Fibroblast of lung (primary cell): Measurements from ENCODE around the gene MIPOL1. TPM values are rescaled to one million over a fixed set of nuclear protein-coding genes. Genes with fewer than 3 reads are reported as not detected.
"Not testable (repeated sequence)": the region's sequence is repeated elsewhere in the genome, so short reads cannot be mapped to it uniquely, and the experiment has no call there.

ENCODE experiments used
- DNase-seq, 2 donors: peaks; one replicate each; pipeline versions ENCODE4 v3.0.0 to v3.0.0-alpha.2; 2010; ENCODE audit warnings: low read depth in 2 of 2
- H2AFZ ChIP-seq: 2 replicates; pipeline ENCODE4 v1.5.1; 2012; ENCODE audit warnings: low read length, control low read depth, inconsistent platforms
- H3K27ac ChIP-seq: 2 replicates; pipeline ENCODE4 v1.5.1; 2011; ENCODE audit warnings: low read length, control low read depth; ENCODE audit not compliant: insufficient read depth
- H3K27me3 ChIP-seq: 2 replicates; pipeline ENCODE4 v1.5.1; 2011; ENCODE audit warnings: mild to moderate bottlenecking, low read length; ENCODE audit not compliant: control insufficient read depth, insufficient read depth
- H3K36me3 ChIP-seq: 2 replicates; pipeline ENCODE4 v1.5.1; 2011; ENCODE audit warnings: low read length; ENCODE audit not compliant: control insufficient read depth, insufficient read depth
- H3K4me1 ChIP-seq: 2 replicates; pipeline ENCODE4 v1.5.1; 2011; ENCODE audit warnings: low read length; ENCODE audit not compliant: control insufficient read depth, insufficient read depth; ENCODE audit errors: extremely low read depth
- H3K4me2 ChIP-seq: 2 replicates; pipeline ENCODE4 v1.5.1; 2011; ENCODE audit warnings: low read length, control low read depth; ENCODE audit not compliant: insufficient read depth; ENCODE audit errors: extremely low read depth
- H3K4me3 ChIP-seq, 4 experiments: fragments of 200-600 bp in 1 of 4; sonication (generic) in 1 of 4; replicated peaks in 1 of 4; 2 replicates each; pipeline ENCODE4 v1.5.1; 2011 to 2016; ENCODE audit warnings: low read length in 4 of 4, low read depth in 3 of 4, mild to moderate bottlenecking in 3 of 4, control low read depth in 2 of 4, inconsistent platforms in 1 of 4, mixed read lengths in 1 of 4; ENCODE audit not compliant: insufficient read depth in 1 of 4; ENCODE audit errors: control extremely low read depth in 1 of 4
- H3K79me2 ChIP-seq: 2 replicates; pipeline ENCODE4 v1.5.1; 2012; ENCODE audit warnings: mild to moderate bottlenecking, low read length, inconsistent platforms; ENCODE audit not compliant: control insufficient read depth, insufficient read depth
- H3K9ac ChIP-seq: 2 replicates; pipeline ENCODE4 v1.5.1; 2011; ENCODE audit warnings: mild to moderate bottlenecking, low read length, control low read depth; ENCODE audit not compliant: insufficient read depth
- H3K9me3 ChIP-seq: 2 replicates; pipeline ENCODE4 v1.5.1; 2012; ENCODE audit warnings: low read depth, low read length; ENCODE audit not compliant: control insufficient read depth, insufficient read depth
- H4K20me1 ChIP-seq: 2 replicates; pipeline ENCODE4 v1.5.1; 2011; ENCODE audit warnings: low read length; ENCODE audit not compliant: control insufficient read depth, insufficient read depth; ENCODE audit errors: extremely low read depth
- EZH2 ChIP-seq: IDR thresholded peaks from 2 replicates; pipeline ENCODE4 v1.5.1; 2012; ENCODE audit warnings: low read length, control low read depth, mild to moderate bottlenecking; ENCODE audit errors: missing control alignments
- polyA plus RNA-seq, 2 donors: library from polyadenylated mRNA; depleted of rRNA in 1 of 2; stranded (reverse) in 1 of 2; unstranded in 1 of 2; fragments of >200 nt; gene quantifications; 2 replicates each; pipeline ENCODE4 v1.2.1, GENCODE V29; 2011 to 2012; ENCODE audit warnings: missing spikeins in 1 of 2
- total RNA-seq: library from RNA; depleted of rRNA; stranded (reverse); fragments of >200 nt; gene quantifications from 2 replicates; pipeline ENCODE4 v1.2.1, GENCODE V29; 2014
- TF ChIP-seq, protein P1 (sequence below), 2 donors: IDR thresholded peaks in 1 of 2; conservative IDR thresholded peaks in 1 of 2; 1 replicate in 1 of 2; 2 replicates in 1 of 2; pipeline ENCODE4 v1.5.1; 2011 to 2012; ENCODE audit warnings: low read length in 2 of 2, control low read depth in 1 of 2, inconsistent platforms in 1 of 2, low read depth in 1 of 2, mild to moderate bottlenecking in 1 of 2

Gene MIPOL1
- total and polyA plus RNA-seq, 2 donors (not counting 1 experiment from before 2014, with no cell fraction given): 6.4 to 8.6 TPM

DNA sequence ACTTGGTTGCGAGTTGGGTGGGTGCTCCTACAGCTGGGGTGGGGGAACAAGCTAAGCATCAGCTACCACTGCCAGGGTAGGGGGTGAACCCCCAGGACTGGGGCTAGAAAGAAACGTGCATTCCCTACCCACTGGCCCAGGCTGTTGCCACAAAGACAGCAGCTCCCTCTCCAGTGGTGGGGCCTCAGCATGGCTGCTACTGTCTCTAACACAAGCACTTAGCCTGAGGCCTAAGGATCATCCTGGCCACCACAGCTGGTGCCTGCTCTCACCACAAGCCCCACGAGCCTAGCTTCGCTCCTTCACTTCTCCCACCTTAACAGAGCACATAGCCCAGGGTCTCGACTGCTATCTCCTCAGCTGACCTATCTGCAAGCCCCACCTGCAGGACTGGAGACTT, 44.3 kb upstream of the MIPOL1 start:
- H3K79me2 ChIP-seq: no peaks in the 10 kb centered on the region
- no peak for TF ChIP-seq EZH2
- TF ChIP-seq, protein P1, sequence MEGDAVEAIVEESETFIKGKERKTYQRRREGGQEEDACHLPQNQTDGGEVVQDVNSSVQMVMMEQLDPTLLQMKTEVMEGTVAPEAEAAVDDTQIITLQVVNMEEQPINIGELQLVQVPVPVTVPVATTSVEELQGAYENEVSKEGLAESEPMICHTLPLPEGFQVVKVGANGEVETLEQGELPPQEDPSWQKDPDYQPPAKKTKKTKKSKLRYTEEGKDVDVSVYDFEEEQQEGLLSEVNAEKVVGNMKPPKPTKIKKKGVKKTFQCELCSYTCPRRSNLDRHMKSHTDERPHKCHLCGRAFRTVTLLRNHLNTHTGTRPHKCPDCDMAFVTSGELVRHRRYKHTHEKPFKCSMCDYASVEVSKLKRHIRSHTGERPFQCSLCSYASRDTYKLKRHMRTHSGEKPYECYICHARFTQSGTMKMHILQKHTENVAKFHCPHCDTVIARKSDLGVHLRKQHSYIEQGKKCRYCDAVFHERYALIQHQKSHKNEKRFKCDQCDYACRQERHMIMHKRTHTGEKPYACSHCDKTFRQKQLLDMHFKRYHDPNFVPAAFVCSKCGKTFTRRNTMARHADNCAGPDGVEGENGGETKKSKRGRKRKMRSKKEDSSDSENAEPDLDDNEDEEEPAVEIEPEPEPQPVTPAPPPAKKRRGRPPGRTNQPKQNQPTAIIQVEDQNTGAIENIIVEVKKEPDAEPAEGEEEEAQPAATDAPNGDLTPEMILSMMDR (conservative IDR thresholded peaks at IDR 0.05 in 1 of 2, IDR thresholded peaks at IDR 0.05 in 1 of 2; ENCODE audit: low read depth in 1 of 2, low read length in 2 of 2): no peak
- no peak overlapping the region for H3K27ac ChIP-seq
- no peaks in the 10 kb centered on the region for H4K20me1 ChIP-seq
- no peak overlapping the region for H3K4me2 ChIP-seq
- no peak overlapping the region for H3K4me3 ChIP-seq
- no peak overlapping the region for H3K9ac ChIP-seq
- H3K36me3 ChIP-seq: no peaks in the 10 kb centered on the region
- H3K9me3 ChIP-seq: no peaks in the 10 kb centered on the region
- no peaks in the 10 kb centered on the region for H3K4me1 ChIP-seq
- no peak for DNase-seq
- H3K27me3 ChIP-seq: no peaks in the 10 kb centered on the region
- no peak overlapping the region for H2AFZ ChIP-seq

GRCh38 chr14:37157987-37158386, 39.8 kb upstream of the MIPOL1 start:
- Histone ChIP-seq H3K36me3 (no peaks in the 10 kb centered on the region), H3K27ac (no peak overlapping the region), H3K4me2 (no peak overlapping the region), H2AFZ (no peak overlapping the region), H3K9me3 (no peaks in the 10 kb centered on the region), H3K9ac (no peak overlapping the region), H3K27me3 (no peaks in the 10 kb centered on the region), H3K4me1 (no peaks in the 10 kb centered on the region), H3K79me2 (no peaks in the 10 kb centered on the region), H3K4me3 (no peak overlapping the region), H4K20me1 (no peaks in the 10 kb centered on the region)
- no peak for DNase-seq
- no peak for TF ChIP-seq EZH2

- H3K4me2 ChIP-seq, H3K4me1 ChIP-seq, H3K27me3 ChIP-seq, H3K79me2 ChIP-seq, H3K36me3 ChIP-seq, H2AFZ ChIP-seq, H4K20me1 ChIP-seq, H3K27ac ChIP-seq, H3K4me3 ChIP-seq, H3K9me3 ChIP-seq, DNase-seq, H3K9ac ChIP-seq: not testable (repeated sequence)
Observed at GRCh38 chr14:37162307-37162706, 35.4 kb upstream of the MIPOL1 start.

- Histone ChIP-seq H3K4me3 (no peak overlapping the region), H4K20me1 (no peaks in the 10 kb centered on the region), H2AFZ (no peak overlapping the region), H3K9me3 (no peaks in the 10 kb centered on the region), H3K4me1 (no peaks in the 10 kb centered on the region), H3K27ac (no peak overlapping the region), H3K27me3 (no peaks in the 10 kb centered on the region), H3K79me2 (no peaks in the 10 kb centered on the region), H3K4me2 (no peak overlapping the region), H3K9ac (no peak overlapping the region), H3K36me3 (no peaks in the 10 kb centered on the region)
- TF ChIP-seq EZH2: no peak
- TF ChIP-seq, protein P1 (conservative IDR thresholded peaks at IDR 0.05 in 1 of 2, IDR thresholded peaks at IDR 0.05 in 1 of 2; ENCODE audit: low read depth in 1 of 2, low read length in 2 of 2): no peak
- DNase-seq: no peak
Observed at GRCh38 chr14:37165794-37166193, 31.9 kb upstream of the MIPOL1 start.
